H9 (cell line): ENCODE measurements around the gene NDUFS2. TPM values are rescaled to one million over a fixed set of nuclear protein-coding genes. Genes with fewer than 3 reads are reported as not detected.

ENCODE experiments used
- DNase-seq: peaks from one replicate; pipeline ENCODE4 v3.0.0-alpha.2; 2017
- H2AFZ ChIP-seq: one replicate; pipeline ENCODE4 v1.6.1; 2013; ENCODE audit warnings: mild to moderate bottlenecking, low read length, control low read depth, moderate library complexity
- H2AK5ac ChIP-seq: 2 replicates; pipeline ENCODE4 v1.6.1; 2013; ENCODE audit warnings: low read length, control low read depth, mixed read lengths; ENCODE audit not compliant: insufficient read length
- H2BK120ac ChIP-seq: one replicate; pipeline ENCODE4 v1.6.1; 2013; ENCODE audit warnings: low read depth, mild to moderate bottlenecking, low read length, control low read depth, inconsistent platforms; ENCODE audit not compliant: poor library complexity, severe bottlenecking
- H2BK12ac ChIP-seq: 2 replicates; pipeline ENCODE4 v1.6.1; 2013; ENCODE audit warnings: low read length, control low read depth, mixed read lengths, low read depth; ENCODE audit not compliant: insufficient read length
- H2BK15ac ChIP-seq: 2 replicates; pipeline ENCODE4 v1.6.1; 2013; ENCODE audit warnings: low read depth, low read length, control low read depth
- H2BK20ac ChIP-seq: one replicate; pipeline ENCODE4 v1.6.1; 2013; ENCODE audit warnings: low read depth, mild to moderate bottlenecking, low read length, control low read depth, inconsistent platforms; ENCODE audit not compliant: poor library complexity, severe bottlenecking
- H2BK5ac ChIP-seq: 2 replicates; pipeline ENCODE4 v1.6.1; 2013; ENCODE audit warnings: low read length, control low read depth, mixed read lengths; ENCODE audit not compliant: insufficient read length
- H3K14ac ChIP-seq: 2 replicates; pipeline ENCODE4 v1.6.1; 2013; ENCODE audit warnings: low read length, control low read depth; ENCODE audit not compliant: insufficient read depth
- H3K18ac ChIP-seq: 2 replicates; pipeline ENCODE4 v1.6.1; 2013; ENCODE audit warnings: low read depth, mild to moderate bottlenecking, mixed read lengths, low read length, control low read depth; ENCODE audit not compliant: insufficient read length
- H3K23ac ChIP-seq: 2 replicates; pipeline ENCODE4 v1.6.1; 2013; ENCODE audit warnings: low read length, control low read depth, mixed read lengths, low read depth; ENCODE audit not compliant: insufficient read length
- H3K23me2 ChIP-seq: 2 replicates; pipeline ENCODE4 v1.6.1; 2013; ENCODE audit warnings: low read depth, mild to moderate bottlenecking, mixed read lengths, low read length, control low read depth; ENCODE audit not compliant: insufficient read length, poor library complexity, severe bottlenecking
- H3K27ac ChIP-seq: 2 replicates; pipeline ENCODE4 v1.5.1; 2013; ENCODE audit warnings: low read length, control low read depth, mixed read lengths, low read depth; ENCODE audit not compliant: insufficient read length
- H3K27me3 ChIP-seq: 2 replicates; pipeline ENCODE4 v1.6.1; 2013; ENCODE audit warnings: low read length, control low read depth, inconsistent platforms; ENCODE audit not compliant: insufficient read depth
- H3K4ac ChIP-seq: 2 replicates; pipeline ENCODE4 v1.6.1; 2013; ENCODE audit warnings: low read depth, mild to moderate bottlenecking, control low read depth, inconsistent platforms, low read length, moderate library complexity
- H3K4me1 ChIP-seq: 2 replicates; pipeline ENCODE4 v1.6.1; 2013; ENCODE audit warnings: low read length, control low read depth, inconsistent platforms; ENCODE audit not compliant: insufficient read depth
- H3K4me2 ChIP-seq: 2 replicates; pipeline ENCODE4 v1.6.1; 2013; ENCODE audit warnings: low read length, control low read depth, mixed read lengths; ENCODE audit not compliant: insufficient read length, insufficient read depth
- H3K56ac ChIP-seq: 2 replicates; pipeline ENCODE4 v1.6.1; 2013; ENCODE audit warnings: low read depth, mild to moderate bottlenecking, mixed read lengths, low read length, control low read depth; ENCODE audit not compliant: insufficient read length
- H3K79me1 ChIP-seq: 2 replicates; pipeline ENCODE4 v1.6.1; 2013; ENCODE audit warnings: low read depth, mild to moderate bottlenecking, moderate library complexity, low read length, control low read depth, inconsistent platforms; ENCODE audit not compliant: insufficient read depth, poor library complexity, severe bottlenecking
- H3K79me2 ChIP-seq: 2 replicates; pipeline ENCODE4 v1.6.1; 2013; ENCODE audit warnings: low read length, control low read depth, inconsistent platforms; ENCODE audit not compliant: insufficient read depth
- H3K9ac ChIP-seq: 2 replicates; pipeline ENCODE4 v1.6.1; 2013; ENCODE audit warnings: low read length, control low read depth, mixed read lengths; ENCODE audit not compliant: insufficient read length; ENCODE audit errors: extremely low read depth
- H3K9me3 ChIP-seq: one replicate; pipeline ENCODE4 v1.6.1; 2013; ENCODE audit warnings: low read depth, low read length, inconsistent platforms; ENCODE audit not compliant: control insufficient read depth
- H3T11ph ChIP-seq: one replicate; pipeline ENCODE4 v1.6.1; 2013; ENCODE audit warnings: mild to moderate bottlenecking, low read length, control low read depth, inconsistent platforms
- H4K20me1 ChIP-seq: one replicate; pipeline ENCODE4 v1.6.1; 2013; ENCODE audit not compliant: control insufficient read depth, insufficient read length, insufficient read depth
- H4K5ac ChIP-seq: 2 replicates; pipeline ENCODE4 v1.6.1; 2013; ENCODE audit warnings: low read depth, mild to moderate bottlenecking, mixed read lengths, low read length, control low read depth; ENCODE audit not compliant: insufficient read length
- H4K8ac ChIP-seq: replicated peaks from 2 replicates; pipeline ENCODE4 v1.6.1; 2013; ENCODE audit warnings: low read length, control low read depth, mixed read lengths, low read depth; ENCODE audit not compliant: insufficient read length
- H4K91ac ChIP-seq: 2 replicates; pipeline ENCODE4 v1.6.1; 2013; ENCODE audit warnings: low read depth, mild to moderate bottlenecking, moderate library complexity, mixed read lengths, low read length, control low read depth; ENCODE audit not compliant: insufficient read length
- H3K27ac Mint-ChIP-seq, 3 experiments: 2 replicates in 2 of 3; 3 replicates in 1 of 3; pipeline ENCODE4 v1.8.0; 2020 to 2021; ENCODE audit warnings: mixed read lengths in 3 of 3, mild to moderate bottlenecking in 1 of 3, moderate library complexity in 1 of 3
- H3K27me3 Mint-ChIP-seq: 2 replicates; pipeline ENCODE4 v1.8.0; 2021; ENCODE audit warnings: low read depth, mild to moderate bottlenecking, moderate library complexity, mixed read lengths
- H3K36me3 Mint-ChIP-seq, 3 experiments: 2 replicates in 2 of 3; 3 replicates in 1 of 3; pipeline ENCODE4 v1.8.0; 2020 to 2021; ENCODE audit warnings: low read depth in 3 of 3, mixed read lengths in 3 of 3; ENCODE audit not compliant: insufficient read depth in 1 of 3
- H3K4me1 Mint-ChIP-seq, 2 experiments: 2 replicates each; pipeline ENCODE4 v1.8.0; 2020; ENCODE audit warnings: mixed read lengths in 2 of 2
- H3K4me3 Mint-ChIP-seq, 2 experiments: 2 replicates in 1 of 2; 3 replicates in 1 of 2; pipeline ENCODE4 v1.8.0; 2020 to 2021; ENCODE audit warnings: mild to moderate bottlenecking in 2 of 2, mixed read lengths in 2 of 2, moderate library complexity in 1 of 2
- H3K9me3 Mint-ChIP-seq, 2 experiments: 2 replicates in 1 of 2; 3 replicates in 1 of 2; pipeline ENCODE4 v1.8.0; 2020; ENCODE audit warnings: mild to moderate bottlenecking in 2 of 2, mixed read lengths in 2 of 2, moderate library complexity in 1 of 2
- WGBS: extraction: QIAGEN DNeasy Blood & Tissue Kit; methylation state at CpG from one replicate; pipeline ENCODE4 v1.1.7; 2013; ENCODE audit warnings: missing lambda C conversion rate, low lambda C conversion rate, mixed read lengths; ENCODE audit not compliant: insufficient read length; ENCODE audit errors: extremely low coverage; 5-methylcytosine and 5-hydroxymethylcytosine counted together
- total RNA-seq: library from RNA; stranded (reverse); gene quantifications from 2 replicates; pipeline ENCODE4 v1.2.1, GENCODE V29; 2021
- TF ChIP-seq, protein P1 (sequence below): fragments of 200-600 bp; sonication (generic); conservative IDR thresholded peaks from 3 replicates; pipeline ENCODE4 v1.8.0; 2021; ENCODE audit warnings: antibody characterized with exemption, mild to moderate bottlenecking

The NDUFS2 gene
- total RNA-seq, 1 experiment from 2014 or later = 84.5 TPM

DNA sequence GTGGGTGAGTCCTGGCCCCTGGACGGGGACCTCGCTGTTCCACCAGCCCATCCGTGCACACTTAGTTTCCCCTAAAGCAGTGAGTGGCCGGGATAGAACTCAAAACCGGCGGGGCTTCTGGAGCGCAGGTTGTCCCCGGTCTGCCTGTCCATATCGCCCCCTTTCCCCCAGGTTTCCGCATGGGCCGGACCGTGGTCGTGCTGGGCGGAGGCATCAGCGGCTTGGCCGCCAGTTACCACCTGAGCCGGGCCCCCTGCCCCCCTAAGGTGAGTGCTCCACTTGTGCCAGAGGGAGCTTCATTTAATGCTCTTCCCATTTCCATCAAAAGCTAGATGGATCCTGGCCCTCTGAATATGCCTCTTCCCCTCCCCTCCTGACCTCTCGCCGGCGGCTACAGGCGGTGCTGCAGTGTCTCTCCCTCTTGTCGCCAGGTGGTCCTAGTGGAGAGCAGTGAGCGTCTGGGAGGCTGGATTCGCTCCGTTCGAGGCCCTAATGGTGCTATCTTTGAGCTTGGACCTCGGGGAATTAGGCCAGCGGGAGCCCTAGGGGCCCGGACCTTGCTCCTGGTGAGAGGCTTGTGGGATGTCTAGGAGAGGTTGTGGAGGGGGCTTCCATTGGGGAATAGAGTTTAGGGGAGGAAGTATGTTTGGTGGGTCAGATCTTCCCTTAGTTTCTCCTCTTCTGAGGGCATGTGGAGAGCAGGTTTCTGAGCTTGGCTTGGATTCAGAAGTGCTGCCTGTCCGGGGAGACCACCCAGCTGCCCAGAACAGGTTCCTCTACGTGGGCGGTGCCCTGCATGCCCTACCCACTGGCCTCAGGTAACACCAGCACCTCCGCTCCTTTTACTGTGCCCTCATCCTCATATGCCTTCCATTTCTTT lies 35.3 kb upstream of the NDUFS2 start:
- no peaks in the 10 kb centered on the region for H3K79me1 ChIP-seq
- Mint-ChIP-seq H3K9me3 (no peaks in the 10 kb centered on the region), H3K4me3 (peak overlapping the region; percentile 90), H3K4me1 (peaks cover 14 to 22% of the 10 kb centered on the region in 2 experiments), H3K27me3 (no peaks in the 10 kb centered on the region; the same call in 1 of the 2 replicates), H3K27ac (peak overlapping the region; percentile 59 to 98 (median 97); a peak in 6 of 7 replicates), H3K36me3 (peaks cover 25 to 62% (median 59%) of the 10 kb centered on the region in 3 experiments; a peak in 6 of 7 replicates)
- no peaks in the 10 kb centered on the region for H3K27me3 ChIP-seq
- H3K79me2 ChIP-seq = no peaks in the 10 kb centered on the region
- peaks cover 11% of the 10 kb centered on the region for H3K23me2 ChIP-seq
- H3K4ac ChIP-seq = no peak overlapping the region
- H2BK15ac ChIP-seq = no peak overlapping the region
- no peak overlapping the region for H2BK20ac ChIP-seq
- no peak overlapping the region for H3K18ac ChIP-seq
- H3K56ac ChIP-seq = no peak overlapping the region
- no peaks in the 10 kb centered on the region for H3K4me1 ChIP-seq
- H2AK5ac ChIP-seq = no peak overlapping the region
- H2BK5ac ChIP-seq = no peak overlapping the region
- WGBS = no CpG with 5 or more reads among the region's 33 CpGs
- no peak overlapping the region for H2BK120ac ChIP-seq
- H4K8ac ChIP-seq = no peak overlapping the region
- TF ChIP-seq, protein P1, sequence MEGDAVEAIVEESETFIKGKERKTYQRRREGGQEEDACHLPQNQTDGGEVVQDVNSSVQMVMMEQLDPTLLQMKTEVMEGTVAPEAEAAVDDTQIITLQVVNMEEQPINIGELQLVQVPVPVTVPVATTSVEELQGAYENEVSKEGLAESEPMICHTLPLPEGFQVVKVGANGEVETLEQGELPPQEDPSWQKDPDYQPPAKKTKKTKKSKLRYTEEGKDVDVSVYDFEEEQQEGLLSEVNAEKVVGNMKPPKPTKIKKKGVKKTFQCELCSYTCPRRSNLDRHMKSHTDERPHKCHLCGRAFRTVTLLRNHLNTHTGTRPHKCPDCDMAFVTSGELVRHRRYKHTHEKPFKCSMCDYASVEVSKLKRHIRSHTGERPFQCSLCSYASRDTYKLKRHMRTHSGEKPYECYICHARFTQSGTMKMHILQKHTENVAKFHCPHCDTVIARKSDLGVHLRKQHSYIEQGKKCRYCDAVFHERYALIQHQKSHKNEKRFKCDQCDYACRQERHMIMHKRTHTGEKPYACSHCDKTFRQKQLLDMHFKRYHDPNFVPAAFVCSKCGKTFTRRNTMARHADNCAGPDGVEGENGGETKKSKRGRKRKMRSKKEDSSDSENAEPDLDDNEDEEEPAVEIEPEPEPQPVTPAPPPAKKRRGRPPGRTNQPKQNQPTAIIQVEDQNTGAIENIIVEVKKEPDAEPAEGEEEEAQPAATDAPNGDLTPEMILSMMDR = no peak
- DNase-seq = peak; percentile 52
- no peak overlapping the region for H2AFZ ChIP-seq
- no peak overlapping the region for H4K91ac ChIP-seq
- peak overlapping the region; percentile 70 for H3K4me2 ChIP-seq
- H3K9ac ChIP-seq = peak overlapping the region; percentile 64
- H4K20me1 ChIP-seq = no peaks in the 10 kb centered on the region
- no peak overlapping the region for H2BK12ac ChIP-seq
- H3K9me3 ChIP-seq = no peaks in the 10 kb centered on the region
- peak overlapping the region; percentile 32; the same call in 1 of the 2 replicates for H3K14ac ChIP-seq
- H3K23ac ChIP-seq = no peak overlapping the region
- no peak overlapping the region for H3K27ac ChIP-seq
- no peak overlapping the region for H3T11ph ChIP-seq
- no peak overlapping the region for H4K5ac ChIP-seq
